GF-D8 (cell line): Measurements from ENCODE around the gene GFOD1.

Experiments
- DNase-seq: peaks from one replicate; lab custom pipeline; 2025; lab: John Stamatoyannopoulos, UW

The GFOD1 gene

DNA sequence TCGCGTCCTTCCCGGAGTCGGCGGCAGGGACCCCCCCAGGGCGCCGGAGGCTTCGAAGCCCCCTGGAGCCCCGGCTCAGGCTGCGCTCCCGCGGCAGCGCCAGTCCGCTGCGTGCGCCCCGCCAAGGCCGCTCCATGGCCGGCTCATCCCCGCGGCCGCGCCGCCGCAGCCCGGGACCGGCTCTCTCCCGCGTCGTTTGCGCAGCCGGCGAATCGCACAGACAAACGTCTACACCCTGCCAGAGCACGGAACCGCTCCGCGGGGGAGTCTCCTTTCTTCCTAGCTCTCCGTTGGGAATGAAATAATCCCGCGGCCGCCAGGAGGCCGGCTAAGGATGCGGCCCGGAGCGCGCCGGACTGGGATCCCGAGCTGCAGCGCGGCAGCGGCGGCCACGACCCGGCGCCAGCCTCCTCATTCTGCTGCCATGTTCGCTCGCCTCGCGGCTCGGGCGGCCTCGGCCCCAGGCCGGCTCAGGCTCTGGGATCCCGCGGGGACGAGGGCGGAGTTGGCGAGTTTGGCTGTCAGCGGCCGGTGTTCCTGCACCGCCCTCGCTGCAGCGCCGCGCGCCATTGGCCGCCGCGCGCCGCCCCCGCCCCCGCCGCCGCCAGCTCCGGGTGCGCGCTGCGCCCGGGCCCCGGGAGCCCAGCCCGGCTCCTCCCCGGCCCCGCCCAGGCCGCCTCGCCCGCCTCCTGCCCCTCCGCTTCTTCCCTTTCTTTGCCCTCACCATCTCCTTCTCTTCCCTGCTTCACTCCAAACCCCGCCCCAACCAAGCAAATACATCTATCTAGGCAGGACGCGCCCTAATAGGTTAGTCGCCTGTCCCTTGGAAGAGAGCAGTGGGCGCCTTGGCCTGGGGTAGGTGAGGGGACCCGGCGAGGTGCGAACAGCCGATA, at the start of gene GFOD1:
Gene GFOD1 (minus strand): TSS at position 479 of the 893 bp plus-strand sequence. CDS start 710 bp downstream, outside the sequence.
- peak; percentile 62 for DNase-seq

DNA sequence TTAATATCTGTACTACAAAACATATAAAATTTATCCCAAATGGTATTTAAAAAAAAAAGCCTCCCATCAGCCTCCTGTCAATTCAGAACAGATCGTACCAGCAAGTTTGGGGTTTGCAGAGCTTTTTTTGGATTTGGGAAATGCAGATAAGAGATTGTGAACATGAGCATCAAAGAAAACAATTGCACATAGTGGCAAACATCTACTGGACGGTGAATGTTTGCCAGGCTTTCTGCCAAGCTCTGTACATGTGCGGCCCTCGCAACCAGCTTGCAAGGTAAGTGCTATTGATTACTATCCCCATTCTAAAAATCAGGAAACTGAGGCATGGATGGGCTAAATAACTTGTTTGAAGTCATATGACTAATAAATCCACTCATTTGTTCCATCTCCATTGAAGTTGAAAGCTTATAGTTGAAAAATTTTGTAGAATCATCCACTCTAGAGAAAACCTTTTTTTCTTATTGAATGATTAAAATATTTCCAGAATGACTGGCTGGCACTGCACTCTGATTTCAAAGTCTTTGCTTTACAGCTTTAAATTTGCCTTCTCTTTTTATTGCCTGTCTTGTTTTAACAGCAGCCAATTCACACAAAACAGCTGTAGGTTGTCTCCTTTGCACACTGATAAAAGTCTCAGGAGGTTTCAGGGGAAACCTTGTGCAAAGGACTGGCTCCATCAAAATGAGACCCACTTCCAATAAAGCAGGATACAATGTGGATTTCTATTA, 49.6 kb upstream of the GFOD1 start:
- no peak for DNase-seq

GRCh38 chr6:13535306-13535705, 47.9 kb upstream of the GFOD1 start:
- no peak for DNase-seq

DNA sequence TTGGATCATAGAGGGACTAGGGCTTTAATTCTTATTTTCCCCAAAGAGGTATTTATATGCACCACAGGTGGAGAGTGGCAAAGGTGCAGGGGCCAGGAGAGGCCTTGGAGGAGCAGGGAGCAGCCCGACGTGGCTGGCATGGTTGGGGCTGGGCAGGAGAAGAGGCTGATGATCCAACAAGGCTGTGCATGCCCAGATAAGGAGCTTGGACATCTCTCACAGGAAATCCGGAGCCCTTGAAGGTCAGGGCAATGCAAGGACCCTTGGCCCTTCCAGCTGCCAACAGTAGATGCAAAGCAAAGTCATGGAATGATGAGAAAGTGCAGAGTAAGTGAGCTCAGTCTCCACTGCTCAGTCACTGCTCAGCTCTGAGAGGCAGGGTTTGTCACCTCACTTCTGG, 47.1 kb upstream of the GFOD1 start:
- DNase-seq = no peak

DNA sequence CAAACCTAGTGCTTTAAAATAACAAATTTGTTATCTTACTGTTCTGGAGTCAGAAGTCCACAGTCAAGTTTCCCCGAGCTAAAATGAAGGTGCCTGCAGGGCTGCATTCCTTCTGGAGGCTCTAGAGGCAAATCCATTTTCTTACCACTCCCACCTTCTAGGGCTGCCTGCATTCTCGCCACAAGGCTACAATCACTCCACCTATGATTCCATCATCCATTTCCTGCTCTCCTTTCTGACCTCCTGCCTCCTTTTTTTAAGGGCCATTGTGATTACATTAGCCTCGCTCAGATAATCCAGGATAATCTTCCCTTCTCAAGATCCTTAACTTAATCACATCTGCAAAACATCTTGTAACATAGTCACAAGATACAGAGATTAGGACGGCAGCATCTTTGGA, 44.6 kb upstream of the GFOD1 start:
- DNase-seq = no peak

DNA sequence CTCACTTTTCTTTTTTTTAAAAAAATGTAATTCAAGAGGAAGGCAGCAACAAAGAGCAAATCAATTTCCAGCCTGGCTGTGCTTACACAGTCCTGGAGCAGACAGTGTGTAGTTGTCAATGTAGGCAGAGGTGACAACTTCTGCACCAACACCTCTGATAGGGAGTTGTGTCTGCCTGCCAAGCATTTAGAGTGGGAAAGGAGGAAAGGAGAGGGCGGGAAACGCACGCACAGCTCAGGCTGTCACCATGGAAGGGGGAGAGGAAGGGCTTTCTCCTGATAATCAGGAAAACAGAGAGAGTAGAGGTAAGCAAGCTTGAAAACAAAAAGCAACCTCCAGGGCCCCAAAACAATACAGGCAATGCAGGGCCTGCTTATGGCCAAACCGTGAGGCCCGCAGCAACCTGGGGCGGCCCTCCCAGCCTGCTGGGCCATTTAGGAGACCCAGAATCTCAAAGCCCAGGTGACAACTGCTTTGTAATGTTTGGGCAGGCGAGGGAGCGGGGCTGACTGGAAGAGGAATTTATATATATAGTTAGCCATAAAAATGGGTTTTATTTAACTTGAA, 41.5 kb upstream of the GFOD1 start:
- no peak for DNase-seq

- DNase-seq = no peak
Measured at GRCh38 chr6:13528232-13528631, 40.8 kb upstream of the GFOD1 start.

GRCh38 chr6:13527671-13528056, 40.3 kb upstream of the GFOD1 start:
- DNase-seq = no peak

GRCh38 chr6:13526727-13527670, 39.6 kb upstream of the GFOD1 start:
- DNase-seq = peak; percentile 90

DNA sequence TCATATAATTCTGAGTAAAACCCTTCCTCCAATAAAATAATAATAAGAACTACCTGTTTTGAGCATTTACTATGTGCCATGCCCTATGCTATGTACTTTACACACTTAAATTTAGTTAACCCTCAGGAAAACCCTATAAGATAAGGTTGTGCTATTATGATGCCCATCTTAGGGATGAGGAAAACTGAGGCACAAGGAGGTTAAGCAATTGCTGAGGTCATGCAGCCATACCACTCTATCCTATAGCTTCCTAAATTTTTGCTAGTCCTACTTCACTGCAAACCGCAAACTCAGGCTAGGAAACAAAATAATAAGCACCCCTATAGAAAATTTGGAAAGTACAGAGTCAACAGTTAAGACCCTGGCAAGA, 38.9 kb upstream of the GFOD1 start:
- DNase-seq = no peak

- no peak for DNase-seq
Measured at GRCh38 chr6:13524801-13525508, 37.6 kb upstream of the GFOD1 start.

DNA sequence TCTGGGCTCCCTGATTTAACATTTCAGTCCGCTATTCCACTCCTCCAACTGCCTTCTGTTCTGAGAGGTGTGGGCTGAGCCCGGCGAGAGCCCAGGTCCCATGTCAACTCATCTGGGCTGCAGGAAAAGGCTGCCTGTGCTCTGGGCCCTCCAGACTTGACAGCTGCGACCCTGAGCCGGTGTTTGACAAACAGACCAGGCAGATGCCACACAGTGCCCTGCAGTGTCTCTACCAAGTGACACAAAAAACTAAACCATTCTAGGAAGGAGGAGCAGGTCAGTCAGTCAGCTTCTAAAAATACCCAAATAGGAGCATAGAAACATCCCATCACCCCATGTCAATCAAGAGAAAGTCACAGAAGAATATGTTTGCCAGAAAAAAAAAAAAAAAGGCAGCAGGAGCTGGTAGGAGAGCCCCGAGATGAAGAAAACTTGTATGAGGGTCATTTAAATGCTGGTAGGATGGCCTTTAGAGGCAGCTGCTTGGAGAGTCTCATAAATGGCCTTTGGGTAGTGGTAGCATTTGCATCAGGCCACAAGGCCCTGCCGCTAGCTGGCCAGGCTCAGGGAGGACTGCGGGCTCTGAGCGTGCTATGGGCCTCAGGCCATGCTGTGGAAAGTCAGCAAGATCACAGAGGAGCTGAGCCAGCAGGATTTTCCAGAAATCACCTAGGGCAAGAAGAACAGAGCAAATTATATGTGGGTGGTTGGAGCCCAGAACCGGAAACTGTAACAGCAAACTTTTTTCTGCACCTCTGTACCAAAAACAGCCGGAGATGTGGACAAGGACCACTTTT, 36.6 kb upstream of the GFOD1 start:
- no peak for DNase-seq

GRCh38 chr6:13522656-13523055, 35.3 kb upstream of the GFOD1 start:
- no peak for DNase-seq

DNA sequence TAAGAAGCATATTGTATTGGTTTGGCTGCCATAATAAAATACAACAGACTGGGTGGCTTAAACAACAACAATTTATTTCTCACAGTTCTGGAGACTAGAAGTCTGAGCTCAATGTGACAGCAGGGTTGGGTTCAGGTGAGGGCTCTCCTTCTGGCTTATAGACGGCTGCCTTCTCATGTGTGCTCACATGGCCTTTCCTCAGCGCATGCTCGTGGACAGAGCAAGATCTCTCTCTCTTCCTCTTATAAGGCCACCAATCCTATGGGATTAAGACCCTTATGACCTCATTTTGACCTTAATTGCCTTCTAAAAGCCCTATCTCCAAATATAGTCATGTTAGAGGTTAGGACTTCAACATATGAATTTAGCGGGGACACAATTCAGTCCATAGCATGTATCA, 32.4 kb upstream of the GFOD1 start:
- DNase-seq = no peak

- no peak for DNase-seq
Measured at GRCh38 chr6:13517116-13517515, 29.7 kb upstream of the GFOD1 start.

- no peak for DNase-seq
Measured at GRCh38 chr6:13515912-13516311, 28.5 kb upstream of the GFOD1 start.

- no peak for DNase-seq
Measured at GRCh38 chr6:13513626-13514502, 26.5 kb upstream of the GFOD1 start.

DNA sequence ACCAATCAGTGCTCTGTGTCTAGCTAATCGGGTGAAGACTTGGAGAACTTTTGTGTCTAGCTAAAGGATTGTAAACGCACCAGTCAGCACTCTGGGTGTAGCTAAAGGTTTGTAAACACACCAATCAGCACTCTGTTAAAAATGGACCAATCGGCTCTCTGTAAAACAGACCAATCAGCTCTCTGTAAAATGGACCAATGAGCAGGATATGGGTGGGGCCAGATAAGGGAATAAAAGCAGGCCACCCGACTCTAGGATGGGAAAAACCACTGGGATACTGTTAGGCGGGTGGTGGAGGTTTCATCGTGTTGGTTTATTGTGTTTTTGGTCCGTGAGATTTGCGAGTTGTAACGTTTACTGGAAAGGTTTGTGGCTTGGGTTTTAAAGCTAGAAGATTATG, 25.5 kb upstream of the GFOD1 start:
- DNase-seq = no peak
